GM12864 (cell line): Measurements from ENCODE around the gene CIB4.

ENCODE experiments used
- DNase-seq: peaks from one replicate; pipeline ENCODE4 v3.0.0-alpha.2; 2011; ENCODE audit warnings: low read depth
- H3K4me3 ChIP-seq: 2 replicates; pipeline ENCODE4 v1.5.1; 2011; ENCODE audit warnings: mild to moderate bottlenecking, low read depth, low read length, control low read depth
- TF ChIP-seq, protein P1 (sequence below): IDR thresholded peaks from 2 replicates; pipeline ENCODE4 v1.5.1; 2011; ENCODE audit warnings: low read depth, mild to moderate bottlenecking, moderate library complexity, low read length, control low read depth, inconsistent platforms; ENCODE audit errors: missing control alignments

The CIB4 gene

DNA sequence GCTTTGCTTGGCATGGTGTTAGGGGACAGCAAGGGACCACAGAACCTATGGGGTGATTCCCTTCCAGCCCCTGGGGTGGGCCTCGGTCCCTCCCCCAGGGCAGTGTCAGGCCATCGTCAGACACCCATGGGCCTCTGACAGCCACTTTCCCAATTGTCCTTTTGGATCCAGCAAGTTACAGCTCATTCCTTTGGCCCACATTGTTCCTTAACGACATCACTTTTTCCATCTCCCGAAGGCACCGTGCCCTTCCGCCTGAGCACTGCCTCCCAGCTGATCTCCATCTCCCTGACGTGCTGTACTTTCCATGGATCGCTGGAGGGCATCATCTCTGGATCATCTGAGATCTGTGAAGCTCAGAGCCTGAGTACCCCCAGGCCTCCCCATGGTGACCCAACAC, 41.0 kb upstream of the CIB4 start:
- H3K4me3 ChIP-seq = no peak overlapping the region
- no peak for DNase-seq
- TF ChIP-seq, protein P1, sequence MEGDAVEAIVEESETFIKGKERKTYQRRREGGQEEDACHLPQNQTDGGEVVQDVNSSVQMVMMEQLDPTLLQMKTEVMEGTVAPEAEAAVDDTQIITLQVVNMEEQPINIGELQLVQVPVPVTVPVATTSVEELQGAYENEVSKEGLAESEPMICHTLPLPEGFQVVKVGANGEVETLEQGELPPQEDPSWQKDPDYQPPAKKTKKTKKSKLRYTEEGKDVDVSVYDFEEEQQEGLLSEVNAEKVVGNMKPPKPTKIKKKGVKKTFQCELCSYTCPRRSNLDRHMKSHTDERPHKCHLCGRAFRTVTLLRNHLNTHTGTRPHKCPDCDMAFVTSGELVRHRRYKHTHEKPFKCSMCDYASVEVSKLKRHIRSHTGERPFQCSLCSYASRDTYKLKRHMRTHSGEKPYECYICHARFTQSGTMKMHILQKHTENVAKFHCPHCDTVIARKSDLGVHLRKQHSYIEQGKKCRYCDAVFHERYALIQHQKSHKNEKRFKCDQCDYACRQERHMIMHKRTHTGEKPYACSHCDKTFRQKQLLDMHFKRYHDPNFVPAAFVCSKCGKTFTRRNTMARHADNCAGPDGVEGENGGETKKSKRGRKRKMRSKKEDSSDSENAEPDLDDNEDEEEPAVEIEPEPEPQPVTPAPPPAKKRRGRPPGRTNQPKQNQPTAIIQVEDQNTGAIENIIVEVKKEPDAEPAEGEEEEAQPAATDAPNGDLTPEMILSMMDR = no peak

DNA sequence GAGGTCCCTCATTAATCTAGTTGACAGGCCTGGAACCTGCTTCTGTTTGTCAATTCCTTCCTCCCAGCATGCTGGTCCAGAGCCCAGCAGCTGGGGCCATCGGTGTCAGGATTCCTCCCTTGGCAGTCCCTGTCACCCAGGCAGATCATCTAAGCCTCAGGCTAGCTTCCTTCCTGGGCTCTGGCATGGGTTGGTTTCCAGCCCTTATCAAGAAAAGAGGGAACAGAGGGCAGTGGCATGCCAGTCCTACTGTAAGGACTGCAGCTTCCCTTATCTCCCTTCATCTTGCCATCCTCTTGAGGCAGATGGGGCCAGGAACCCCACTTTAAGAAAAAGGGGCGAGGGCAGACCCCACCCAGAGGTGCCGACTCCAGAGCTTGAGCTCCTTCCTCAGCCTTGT, 40.5 kb upstream of the CIB4 start:
- TF ChIP-seq, protein P1 = no peak
- no peak for DNase-seq
- H3K4me3 ChIP-seq = no peak overlapping the region

DNA sequence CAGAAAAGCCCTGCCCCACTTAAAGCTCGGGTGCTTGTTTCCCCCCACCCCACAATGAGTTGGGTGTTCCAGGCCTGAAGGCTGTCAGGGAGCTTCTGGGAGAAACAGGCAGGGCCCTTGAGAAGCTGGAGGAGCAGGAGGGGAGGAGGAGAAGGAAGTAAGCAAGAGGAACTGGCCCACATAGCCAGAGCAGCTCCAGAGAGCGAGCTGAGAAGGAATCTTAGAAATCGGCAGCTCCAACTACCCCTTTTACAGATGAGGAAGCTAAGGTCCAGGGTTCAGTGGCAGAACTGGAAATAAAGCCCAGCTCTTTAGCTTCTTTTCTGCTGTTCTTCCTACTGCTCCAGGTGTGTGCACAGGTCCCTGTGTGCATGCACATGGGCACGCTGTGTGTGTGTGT, 38.7 kb upstream of the CIB4 start:
- DNase-seq = no peak
- H3K4me3 ChIP-seq = no peak overlapping the region
- TF ChIP-seq, protein P1 = no peak

DNA sequence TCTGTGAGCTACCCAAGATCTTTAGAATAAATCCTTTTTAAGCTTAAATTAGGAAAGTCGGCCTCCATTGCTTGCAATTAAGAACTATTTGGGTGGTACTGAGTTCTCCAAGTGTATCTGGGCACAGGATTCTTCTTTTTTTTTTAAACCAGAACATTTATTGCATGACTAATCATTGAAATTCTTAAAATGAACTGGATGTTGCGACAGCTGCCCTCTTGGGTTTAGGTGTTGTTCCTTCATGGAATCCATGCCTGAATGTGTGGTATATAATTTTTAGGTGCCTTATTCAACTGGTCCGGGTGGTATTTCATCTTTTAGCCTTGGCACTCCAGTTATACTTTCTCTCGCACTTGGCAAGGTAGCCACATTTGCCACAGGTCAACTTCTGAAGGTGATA, 36.9 kb upstream of the CIB4 start:
- TF ChIP-seq, protein P1 = no peak
- no peak for DNase-seq
- H3K4me3 ChIP-seq = no peak overlapping the region

DNA sequence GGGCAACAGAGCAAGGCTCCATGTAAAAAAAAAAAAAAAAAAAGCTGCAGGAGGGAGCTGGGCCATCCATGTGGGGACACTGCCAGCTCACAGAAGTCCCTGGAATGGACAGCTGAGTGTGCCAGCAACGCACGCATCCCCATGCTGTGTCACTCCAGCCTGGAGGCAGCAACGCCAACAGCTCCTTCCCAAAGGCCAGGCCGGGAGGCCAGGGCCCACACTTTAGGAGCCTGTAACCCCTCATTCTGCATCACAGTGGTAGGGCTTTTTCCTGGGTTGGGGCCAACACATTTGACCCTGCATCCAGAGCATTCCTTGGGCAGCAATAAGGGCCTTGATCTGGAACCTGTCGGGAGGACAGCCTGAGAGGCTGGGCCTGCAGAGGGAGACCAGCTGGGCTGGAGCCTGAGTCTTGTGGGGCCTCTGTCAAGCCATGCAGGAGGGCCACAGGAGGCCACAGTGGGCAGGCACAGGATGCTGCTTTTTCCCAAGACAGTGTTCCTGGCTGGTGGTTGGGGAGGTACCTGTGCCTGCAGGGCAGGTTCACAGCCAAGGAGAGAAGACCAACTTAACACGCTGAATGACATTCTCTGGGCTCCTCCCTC, 34.6 kb upstream of the CIB4 start:
- no peak overlapping the region for H3K4me3 ChIP-seq
- TF ChIP-seq, protein P1 = no peak
- DNase-seq = no peak

DNA sequence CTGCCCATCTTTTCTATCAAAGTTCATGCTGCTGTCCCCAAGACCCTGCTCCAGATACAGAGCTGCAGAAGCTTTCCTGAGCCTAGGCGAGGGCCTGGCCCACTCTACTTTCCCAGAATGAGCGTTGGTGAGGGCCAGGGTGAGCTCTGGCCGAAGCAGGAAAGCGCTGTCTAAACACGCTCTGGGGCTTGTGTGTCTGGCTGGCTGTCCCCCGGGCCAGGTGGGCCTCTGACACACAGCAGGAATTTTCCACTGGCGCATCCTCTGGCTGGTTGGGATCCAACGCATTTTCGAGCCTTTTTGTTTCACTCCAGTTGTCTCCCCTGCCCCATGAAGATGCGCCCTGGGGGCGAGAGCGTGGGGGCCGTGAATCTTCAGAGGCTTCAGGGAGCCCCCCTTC, 33.6 kb upstream of the CIB4 start:
- TF ChIP-seq, protein P1 = no peak
- no peak for DNase-seq
- no peak overlapping the region for H3K4me3 ChIP-seq

DNA sequence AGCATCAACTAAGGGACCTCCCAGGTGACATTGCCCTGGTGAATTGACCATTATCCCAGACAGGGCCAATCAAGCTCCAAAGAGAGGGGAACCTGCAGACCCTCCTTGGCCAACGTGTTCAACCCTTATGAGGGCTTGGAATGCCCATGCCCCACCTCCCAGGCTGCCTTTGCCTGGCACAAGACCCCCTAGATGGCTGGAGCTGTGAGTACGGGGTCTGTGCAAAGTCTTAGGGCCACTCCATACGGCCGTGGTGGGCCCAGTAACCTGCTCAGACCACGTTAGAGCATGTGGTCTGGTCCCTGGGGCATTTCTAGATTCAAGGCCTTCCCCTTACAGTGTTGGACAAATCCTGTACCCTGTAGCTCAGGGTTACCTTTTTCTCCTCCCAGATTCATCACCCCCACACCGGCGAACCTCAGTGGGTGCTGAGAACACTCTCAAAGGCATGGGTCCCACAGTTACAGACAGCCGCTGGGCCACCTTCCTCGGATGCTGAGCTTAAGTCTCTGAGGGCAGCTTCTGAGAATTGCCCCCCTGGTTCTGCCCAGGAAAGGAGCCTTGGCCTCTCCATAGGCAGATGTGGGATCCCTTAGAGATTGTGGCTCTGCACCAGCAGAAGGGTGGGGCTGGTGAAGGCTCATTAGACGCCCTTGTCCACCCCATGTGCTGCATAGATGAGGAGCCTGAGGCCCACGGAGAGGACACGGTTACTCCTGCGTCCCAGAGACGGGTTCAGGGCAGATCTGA, 33.0 kb upstream of the CIB4 start:
- TF ChIP-seq, protein P1 = no peak
- DNase-seq = no peak
- H3K4me3 ChIP-seq = no peak overlapping the region
